CD4-positive, alpha-beta T cell (primary cell): Measurements from ENCODE around the gene CNTN2. TPM values are rescaled to one million over a fixed set of nuclear protein-coding genes. Genes with fewer than 3 reads are reported as not detected.

Source experiments
- ATAC-seq: fragments of 200-7000 bp; cut with Tn5 transposase; one replicate; pipeline ENCODE4 v1.10.0; 2022; ENCODE audit warnings: mild to moderate bottlenecking; ENCODE audit not compliant: poor library complexity
- CTCF ChIA-PET: fragments of 350-600 bp; sonication (Branson Sonifier 250); formaldehyde crosslinking; loops from one replicate; lab custom pipeline; 2021; ENCODE audit warnings: antibody characterized with exemption, inconsistent platforms; lab: Charles Lee
- POLR2A ChIA-PET: fragments of 350-600 bp; sonication (Branson Sonifier 250); formaldehyde crosslinking; loops from one replicate; lab custom pipeline; 2021; ENCODE audit warnings: antibody characterized with exemption, inconsistent platforms; lab: Charles Lee
- DNase-seq, 14 experiments: peaks; one replicate each; pipeline ENCODE4 v3.0.0-alpha.2; 2013 to 2020; ENCODE audit warnings: mixed read lengths in 2 of 14
- H3K27ac ChIP-seq, 2 donors: one replicate each; pipeline versions ENCODE4 v1.5.1 to v1.7.0; 2013; ENCODE audit warnings: low read length in 2 of 2, low read depth in 1 of 2, mild to moderate bottlenecking in 1 of 2
- H3K27me3 ChIP-seq, 2 experiments: 1 replicate in 1 of 2; 2 replicates in 1 of 2; pipeline versions ENCODE4 v1.6.1 to v1.7.0; 2013; ENCODE audit warnings: low read length in 2 of 2, control low read depth in 1 of 2, mild to moderate bottlenecking in 1 of 2, moderate library complexity in 1 of 2; ENCODE audit not compliant: insufficient read depth in 2 of 2, control insufficient read depth in 1 of 2
- H3K36me3 ChIP-seq: one replicate; pipeline ENCODE4 v1.6.1; 2013; ENCODE audit warnings: low read length, control low read depth; ENCODE audit not compliant: insufficient read depth
- H3K4me1 ChIP-seq: one replicate; pipeline ENCODE4 v1.6.1; 2013; ENCODE audit warnings: low read length, control low read depth; ENCODE audit not compliant: insufficient read depth
- H3K4me3 ChIP-seq: one replicate; pipeline ENCODE4 v1.5.1; 2013; ENCODE audit warnings: mild to moderate bottlenecking, low read length, moderate library complexity
- H3K9me3 ChIP-seq, 2 experiments: 1 replicate in 1 of 2; 2 replicates in 1 of 2; pipeline versions ENCODE4 v1.6.1 to v1.7.0; 2013; ENCODE audit warnings: low read length in 2 of 2, mild to moderate bottlenecking in 2 of 2, control low read depth in 1 of 2, moderate library complexity in 1 of 2; ENCODE audit not compliant: control insufficient read depth in 1 of 2, insufficient read depth in 1 of 2
- H3K27ac Mint-ChIP-seq: one replicate; pipeline ENCODE4 v1.8.0; 2020; ENCODE audit warnings: mixed read lengths
- H3K27me3 Mint-ChIP-seq: one replicate; pipeline ENCODE4 v1.8.0; 2021; ENCODE audit warnings: mixed read lengths
- H3K36me3 Mint-ChIP-seq: one replicate; pipeline ENCODE4 v1.8.0; 2021; ENCODE audit warnings: low read depth, mixed read lengths
- H3K4me1 Mint-ChIP-seq: one replicate; pipeline ENCODE4 v1.8.0; 2021; ENCODE audit warnings: low read depth, mixed read lengths
- H3K4me3 Mint-ChIP-seq: one replicate; pipeline ENCODE4 v1.8.0; 2020; ENCODE audit warnings: mild to moderate bottlenecking, mixed read lengths
- H3K9me3 Mint-ChIP-seq: one replicate; pipeline ENCODE4 v1.8.0; 2020; ENCODE audit warnings: mixed read lengths
- CTCF ChIP-seq: fragments of 200-600 bp; IDR thresholded peaks from one replicate; pipeline ENCODE4 v1.8.0; 2022; ENCODE audit warnings: antibody characterized with exemption, mild to moderate bottlenecking
- intact Hi-C, 2 experiments: fragments of 100-400 bp; cut with DNase I in 1 of 2; cut with micrococcal nuclease in 1 of 2; formaldehyde crosslinking; loops; one replicate each; pipeline versions ENCODE4 v1.15.1 to v1.9.0; 2023 to 2025; cut with DNase I, micrococcal nuclease
- total RNA-seq, 174 experiments: library from RNA in 2 of 174; stranded (reverse) in 2 of 174; gene quantifications; one replicate each; pipeline ENCODE4 v1.2.3 and lab custom pipeline; 2021 to 2026

CNTN2 gene
- total RNA-seq, 2 experiments from 2014 or later = not detected

- intact Hi-C loops = no loop called here
- no peak for TF ChIP-seq CTCF
- CTCF ChIA-PET = no interaction called here
- Histone ChIP-seq H3K27me3 (peaks cover 0 to 7% of the 10 kb centered on the region in 2 experiments), H3K4me1 (peaks cover under 1% of the 10 kb centered on the region), H3K4me3 (no peak overlapping the region), H3K36me3 (no peaks in the 10 kb centered on the region), H3K9me3 (no peaks in the 10 kb centered on the region), H3K27ac (no peak overlapping the region)
- POLR2A ChIA-PET = no interaction called here
- Mint-ChIP-seq H3K27me3 (no peaks in the 10 kb centered on the region), H3K27ac (no peak overlapping the region), H3K36me3 (no peaks in the 10 kb centered on the region), H3K9me3 (no peaks in the 10 kb centered on the region), H3K4me1 (peaks cover 5% of the 10 kb centered on the region), H3K4me3 (no peak overlapping the region)
- ATAC-seq = no peak
- DNase-seq = no peak
These were observed 45.2 kb upstream of the CNTN2 start for GRCh38 chr1:204997591-204998355.

- Histone ChIP-seq H3K27ac (no peak overlapping the region), H3K4me3 (no peak overlapping the region), H3K36me3 (no peaks in the 10 kb centered on the region), H3K27me3 (peaks cover 0 to 5% of the 10 kb centered on the region in 2 experiments), H3K4me1 (no peaks in the 10 kb centered on the region), H3K9me3 (no peaks in the 10 kb centered on the region)
- ATAC-seq = no peak
- ChIA-PET CTCF (no interaction called here), POLR2A (no interaction called here)
- Mint-ChIP-seq H3K36me3 (no peaks in the 10 kb centered on the region), H3K4me3 (no peak overlapping the region), H3K27ac (no peak overlapping the region), H3K4me1 (no peaks in the 10 kb centered on the region), H3K9me3 (no peaks in the 10 kb centered on the region), H3K27me3 (no peaks in the 10 kb centered on the region)
- no peak for TF ChIP-seq CTCF
- no peak for DNase-seq
- intact Hi-C loops = no loop called here
These were observed 41.9 kb upstream of the CNTN2 start for GRCh38 chr1:205001162-205001561.

DNA sequence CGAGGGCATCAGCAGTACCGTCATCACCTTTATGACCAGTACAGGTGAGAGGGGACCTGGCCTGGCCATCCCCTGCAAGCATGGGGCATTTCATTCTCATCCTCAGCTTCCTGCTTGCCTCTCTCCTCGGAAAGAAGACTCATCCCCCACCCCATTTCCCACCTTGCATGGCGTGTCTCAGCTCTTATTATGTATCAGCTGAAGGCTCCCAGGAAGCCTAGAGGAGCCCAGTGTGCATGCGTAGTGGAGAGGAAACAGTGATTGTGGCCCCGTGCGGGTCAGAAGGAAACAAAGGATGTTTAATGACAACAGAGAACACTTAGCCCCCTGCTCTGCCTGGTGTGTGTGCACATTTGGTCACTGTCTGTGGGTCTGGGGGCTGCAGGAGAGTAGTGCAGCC, 40.3 kb upstream of the CNTN2 start:
- TF ChIP-seq CTCF = no peak
- Histone ChIP-seq H3K9me3 (no peaks in the 10 kb centered on the region), H3K27ac (no peak overlapping the region), H3K4me3 (no peak overlapping the region), H3K4me1 (no peaks in the 10 kb centered on the region), H3K36me3 (no peaks in the 10 kb centered on the region), H3K27me3 (peaks cover 0 to 5% of the 10 kb centered on the region in 2 experiments)
- ATAC-seq = no peak
- no peak overlapping the region for H3K4me3 Mint-ChIP-seq
- H3K36me3 Mint-ChIP-seq = no peaks in the 10 kb centered on the region
- no peaks in the 10 kb centered on the region for H3K27me3 Mint-ChIP-seq
- intact Hi-C loops = no loop called here
- ChIA-PET CTCF (no interaction called here), POLR2A (no interaction called here)
- no peaks in the 10 kb centered on the region for H3K4me1 Mint-ChIP-seq
- H3K27ac Mint-ChIP-seq = no peak overlapping the region
- no peaks in the 10 kb centered on the region for H3K9me3 Mint-ChIP-seq
- no peak for DNase-seq
